ENCODE measurements around the gene SLC2A9. TPM values are rescaled to one million over a fixed set of nuclear protein-coding genes. Genes with fewer than 3 reads are reported as not detected.

SLC2A9 gene
- total and polyA plus RNA-seq, 2 of the 4 experiments (the other 2 are of a cell fraction): 0.72 to 2.1 TPM

DNA sequence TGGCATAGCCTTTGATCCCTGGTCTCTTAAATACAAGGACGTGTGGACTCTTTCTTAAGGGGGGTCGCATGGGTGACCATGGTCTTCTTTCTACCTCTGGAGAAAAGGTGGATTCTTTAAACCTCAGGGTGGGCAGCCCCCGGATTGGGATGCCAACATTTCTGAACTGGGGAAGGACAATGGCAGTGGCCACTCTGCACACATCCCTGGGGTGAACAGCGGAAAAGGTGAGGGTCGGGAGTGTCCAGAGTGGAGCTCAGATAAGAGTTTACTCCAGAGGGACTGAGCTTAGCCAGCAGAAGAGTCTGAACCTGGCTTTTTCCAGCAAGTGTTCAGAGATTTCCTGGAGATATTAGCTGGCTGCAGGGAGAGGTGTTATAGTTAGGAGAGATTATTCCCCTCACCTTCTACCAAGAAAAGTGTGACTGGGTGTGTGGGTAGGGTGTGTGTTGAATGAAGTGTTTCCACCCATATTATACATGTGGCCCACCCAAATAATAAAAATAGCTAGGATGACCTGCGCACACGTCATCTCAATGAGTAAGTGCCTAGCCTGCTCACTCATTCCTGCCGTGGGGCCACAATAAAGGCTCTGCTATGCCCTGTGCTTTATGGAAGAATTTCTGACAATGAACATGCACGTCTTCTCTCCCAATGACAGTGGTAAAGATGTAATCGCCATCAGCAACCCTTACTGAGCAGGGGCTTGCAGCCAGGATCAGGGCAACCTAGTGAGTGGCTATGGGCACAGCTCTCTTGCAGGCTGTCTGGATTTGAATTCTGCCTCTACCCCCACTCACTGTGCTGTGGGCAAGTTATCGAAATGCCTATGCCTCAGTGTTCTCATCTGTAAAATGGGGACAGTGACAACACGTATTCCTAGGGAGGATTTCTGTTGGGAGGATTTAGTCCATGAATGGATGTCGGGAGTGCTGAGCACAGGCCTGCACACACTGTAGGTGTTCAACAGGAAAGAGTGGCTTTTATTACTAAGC lies 76.6 kb downstream of the SLC2A9 start:
- Histone ChIP-seq H2BK5ac (ENCODE audit: low read depth, low read length, poor library complexity, severe bottlenecking) (no peak overlapping the region), H2AFZ (replicated peaks; ENCODE audit: low read length, poor library complexity) (no peak overlapping the region), H4K8ac (ENCODE audit: low read depth in 2 of 2, low read length in 2 of 2) (no peak overlapping the region), H3K4me2 (ENCODE audit: low read depth, low read length) (no peak overlapping the region), H3K4ac (ENCODE audit: low read depth, low read length) (no peak overlapping the region), H4K20me1 (ENCODE audit: insufficient read depth, low read length) (no peaks in the 10 kb centered on the region), H3K14ac (replicated peaks; ENCODE audit: low read depth, low read length) (no peak overlapping the region), H3K36me3 (ENCODE audit: control insufficient read depth, insufficient read depth, low read length) (no peaks in the 10 kb centered on the region), H3K9ac (ENCODE audit: low read depth, low read length) (no peak overlapping the region), H3K9me3 (ENCODE audit: control insufficient read depth, insufficient read depth, low read length) (no peaks in the 10 kb centered on the region), H3K9me1 (ENCODE audit: insufficient read depth, low read length) (no peaks in the 10 kb centered on the region), H2BK15ac (ENCODE audit: low read depth, low read length) (no peak overlapping the region), H3K27ac (ENCODE audit: insufficient read depth, low read length) (no peak overlapping the region), H3K27me3 (ENCODE audit: control insufficient read depth, insufficient read depth, low read length) (no peaks in the 10 kb centered on the region; the same call in 1 of the 2 replicates), H2AK9ac (replicated peaks; ENCODE audit: low read depth, low read length, poor library complexity) (no peak overlapping the region), H3K56ac (ENCODE audit: extremely low read depth, insufficient read depth, low read length) (no peak overlapping the region), H4K91ac (ENCODE audit: insufficient read depth, low read depth, low read length) (no peak overlapping the region), H3K23ac (ENCODE audit: low read depth, low read length) (no peak overlapping the region), H3K4me1 (ENCODE audit: control insufficient read depth, insufficient read depth, low read length) (no peaks in the 10 kb centered on the region), H3K79me1 (ENCODE audit: low read depth in 1 of 2, low read length in 2 of 2) (no peaks in the 10 kb centered on the region), H3K18ac (ENCODE audit: low read depth, low read length) (no peak overlapping the region), H2BK20ac (ENCODE audit: low read depth, low read length) (no peak overlapping the region), H4K5ac (ENCODE audit: low read depth, low read length) (no peak overlapping the region), H2BK120ac (ENCODE audit: low read depth, low read length) (no peak overlapping the region), H3K4me3 (ENCODE audit: insufficient read depth, low read depth, low read length) (no peak overlapping the region), H2AK5ac (ENCODE audit: low read depth, low read length) (no peak overlapping the region)
- intact Hi-C loops (cut with micrococcal nuclease): no loop called here
- POLR2A ChIA-PET (ENCODE audit: unreplicated experiment): no interaction called here
- DNase-seq (no peak), ATAC-seq (ENCODE audit: low read depth) (no peak)
- 82% methylated on average over 6 of the region's 13 CpGs; no CpG with 5 or more reads in 1 of the 2 experiments for whole genome bisulfite sequencing, 2 experiments (ENCODE audit: extremely low coverage in 2 of 2, insufficient read length in 1 of 2)
- no peak for TF ChIP-seq POLR2A (IDR thresholded peaks at IDR 0.05; ENCODE audit: low read depth, low read length)
- no peak for TF ChIP-seq FOS (IDR thresholded peaks at IDR 0.05; ENCODE audit: low read depth, low read length)
- TF ChIP-seq CEBPB (IDR thresholded peaks at IDR 0.05; ENCODE audit: low read depth, low read length): no peak
- TF ChIP-seq RCOR1 (IDR thresholded peaks at IDR 0.05; ENCODE audit: insufficient replicate concordance, low read length): no peak
- dilution Hi-C loops (cut with HindIII; ENCODE audit: low sequenced_read_pairs, unreplicated experiment): no loop called here
- in situ Hi-C loops (cut with MboI; ENCODE audit: low sequenced_read_pairs): no loop called here
- CTCF ChIA-PET: no interaction called here
- BruUV-seq (replicated peaks): no TSS peak
